Pulmonary artery endothelial cell (primary cell): ENCODE data around the gene CIITA. TPM values are rescaled to one million over a fixed set of nuclear protein-coding genes. Genes with fewer than 3 reads are reported as not detected.

ENCODE experiments used
- DNase-seq: peaks from one replicate; pipeline ENCODE4 v3.0.0-alpha.2; 2011; ENCODE audit warnings: low read depth, low spot score
- total RNA-seq: library from RNA; depleted of rRNA; stranded (reverse); fragments of >200 nt; gene quantifications from 2 replicates; pipeline ENCODE4 v1.2.3, GENCODE V29; 2014

CIITA gene
- total RNA-seq, 1 donor from 2014 or later = 0.07 TPM

GRCh38 chr16:10979717-10980601, 103.0 kb downstream of the CIITA start:
- no peak for DNase-seq

- no peak for DNase-seq
Observed at GRCh38 chr16:10980813-10981212, 103.8 kb downstream of the CIITA start.

GRCh38 chr16:10981697-10982216, 104.8 kb downstream of the CIITA start:
- no peak for DNase-seq

DNA sequence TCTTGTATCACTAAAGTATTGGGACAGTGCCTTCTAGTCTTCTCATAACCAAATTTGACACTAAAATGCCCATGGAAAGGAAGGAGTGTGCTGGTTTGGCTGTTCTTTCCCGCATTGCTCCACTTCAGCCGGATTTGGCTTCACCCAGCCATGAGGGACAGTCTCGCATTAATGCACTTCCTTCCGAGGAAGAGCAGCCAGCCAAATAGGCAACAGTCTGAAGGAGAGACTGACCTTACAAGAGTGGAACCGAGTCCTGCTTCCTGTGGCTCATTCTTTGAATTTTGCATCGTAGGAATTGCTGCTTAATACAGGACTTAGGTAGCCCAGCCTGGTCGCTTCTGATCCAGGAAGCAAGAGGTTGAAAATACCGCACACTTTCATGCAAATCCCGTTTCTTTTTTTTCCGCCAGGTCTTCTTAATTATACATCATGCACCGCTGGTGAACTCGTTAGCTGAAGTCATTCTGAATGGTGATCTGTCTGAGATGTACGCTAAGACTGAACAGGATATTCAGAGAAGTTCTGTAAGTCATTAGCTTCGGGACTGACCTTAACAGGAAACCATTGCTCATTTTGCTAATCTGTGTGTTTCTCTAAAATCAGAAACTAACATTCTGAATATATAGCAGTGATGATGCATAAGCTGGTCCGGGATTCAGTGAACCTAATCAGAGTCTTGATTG, 105.6 kb downstream of the CIITA start:
- no peak for DNase-seq

GRCh38 chr16:10983159-10983558, 106.2 kb downstream of the CIITA start:
- no peak for DNase-seq

- no peak for DNase-seq
Observed at GRCh38 chr16:10984509-10984908, 107.5 kb downstream of the CIITA start.

Other genes with a start within 250 kb of the CIITA start
- gene TEKT5, start 182.3 kb upstream of the CIITA start, total RNA-seq = not detected in 2 replicates
- 27.4 and 27.6 TPM in 2 replicates for gene NUBP1, start 133.4 kb upstream of the CIITA start, total RNA-seq
- not detected in 2 replicates for gene TVP23A, start 58.4 kb upstream of the CIITA start, total RNA-seq
- gene DEXI, start 65.3 kb downstream of the CIITA start, total RNA-seq = 38.4 and 45.5 TPM in 2 replicates
- 13.0 and 14.0 TPM in 2 replicates for gene CLEC16A, start 67.4 kb downstream of the CIITA start, total RNA-seq